Gastrocnemius medialis (tissue), 4 donors: ENCODE measurements around the gene MYO9A. TPM values are rescaled to one million over a fixed set of nuclear protein-coding genes. Genes with fewer than 3 reads are reported as not detected.

ENCODE experiments used
- ATAC-seq, 2 donors: fragments of 150-250 bp; one replicate each; pipeline ENCODE4 v1.9.1; 2016
- DNase-seq, 2 donors: peaks; one replicate each; pipeline ENCODE4 v3.0.0-alpha.2; 2019
- H3K27ac ChIP-seq, 4 donors: fragments of 200-600 bp; sonication (generic); 1 replicate in 1 of 4; 2 replicates in 3 of 4; pipeline ENCODE4 v1.5.1; 2016 to 2018; ENCODE audit warnings: mild to moderate bottlenecking in 2 of 4, moderate library complexity in 1 of 4
- H3K27me3 ChIP-seq, 3 donors: fragments of 200-600 bp; sonication (generic) in 2 of 3; 1 replicate in 1 of 3; 2 replicates in 2 of 3; pipeline versions ENCODE4 v1.5.1 to v1.6.0; 2016 to 2019; ENCODE audit warnings: mild to moderate bottlenecking in 1 of 3, moderate library complexity in 1 of 3
- H3K36me3 ChIP-seq, 2 donors: fragments of 200-600 bp; sonication (generic) in 1 of 2; one replicate each; pipeline ENCODE4 v1.5.1; 2017 to 2018
- H3K4me1 ChIP-seq, 2 donors: fragments of 200-600 bp; sonication (generic) in 1 of 2; one replicate each; pipeline ENCODE4 v1.5.1; 2016 to 2017; ENCODE audit warnings: mild to moderate bottlenecking in 2 of 2
- H3K4me3 ChIP-seq, 4 donors: fragments of 200-600 bp; sonication (generic) in 3 of 4; 1 replicate in 1 of 4; 2 replicates in 3 of 4; pipeline ENCODE4 v1.5.1; 2016 to 2019; ENCODE audit warnings: mild to moderate bottlenecking in 2 of 4
- H3K9me3 ChIP-seq, 3 donors: fragments of 200-600 bp; sonication (generic) in 2 of 3; 1 replicate in 1 of 3; 2 replicates in 2 of 3; pipeline ENCODE4 v1.5.1; 2016 to 2019
- CTCF ChIP-seq, 5 experiments: fragments of 450-650 bp in 3 of 5; fragments of 200-600 bp in 2 of 5; sonication (generic) in 2 of 5; IDR thresholded peaks in 4 of 5; conservative IDR thresholded peaks in 1 of 5; 1 replicate in 4 of 5; 2 replicates in 1 of 5; pipeline ENCODE4 v1.5.1; 2016 to 2019; ENCODE audit warnings: antibody characterized with exemption in 5 of 5, mild to moderate bottlenecking in 3 of 5, moderate library complexity in 3 of 5
- POLR2A ChIP-seq, 2 donors: fragments of 450-650 bp; IDR thresholded peaks; one replicate each; pipeline ENCODE4 v1.6.1; 2017; ENCODE audit warnings: antibody characterized with exemption in 2 of 2, mild to moderate bottlenecking in 2 of 2, moderate library complexity in 2 of 2
- in situ Hi-C, 4 donors: fragments of 200-750 bp; cut with MboI; loops; one replicate each; pipeline versions ENCODE4 v1.15.0 to v1.8.0; 2017; ENCODE audit warnings: low sequenced_read_pairs in 4 of 4
- intact Hi-C: fragments of 100-400 bp; cut with DNase I; formaldehyde crosslinking; loops from one replicate; pipeline ENCODE4 v1.15.1; 2023; ENCODE audit warnings: low total_unique reads
- total RNA-seq, 4 donors: library from RNA; depleted of rRNA; stranded (reverse); fragments of >200 nt; gene quantifications; one replicate each; pipeline versions ENCODE4 v1.1.0 to v1.2.3, GENCODE V29; 2016

Gene MYO9A
- total RNA-seq, 4 donors from 2014 or later: 21.0 to 40.9 (median 24.2) TPM

- peak overlapping the region in 2 of 4 donors; percentile 13 to 51 for H3K27ac ChIP-seq
- H3K4me3 ChIP-seq: no peak overlapping the region
- no peak for TF ChIP-seq CTCF (IDR thresholded peaks at IDR 0.05 in 4 of 5, conservative IDR thresholded peaks at IDR 0.05 in 1 of 5)
- TF ChIP-seq POLR2A (IDR thresholded peaks at IDR 0.05): no peak
- ATAC-seq (no peak), DNase-seq (no peak)
- in situ Hi-C loops (no loop called here), intact Hi-C loops (no loop called here)
- no peaks in the 10 kb centered on the region for H3K36me3 ChIP-seq
- no peaks in the 10 kb centered on the region for H3K9me3 ChIP-seq
- no peaks in the 10 kb centered on the region for H3K27me3 ChIP-seq
- H3K4me1 ChIP-seq: peaks cover 8 to 25% of the 10 kb centered on the region in 2 donors
Measured at GRCh38 chr15:72140088-72140487, 22.1 kb upstream of the MYO9A start.

GRCh38 chr15:72139667-72140066 is 21.7 kb upstream of the MYO9A start:
- Histone ChIP-seq H3K9me3 (no peaks in the 10 kb centered on the region), H3K4me3 (no peak overlapping the region), H3K36me3 (no peaks in the 10 kb centered on the region), H3K27me3 (no peaks in the 10 kb centered on the region), H3K4me1 (peaks cover 8 to 25% of the 10 kb centered on the region in 2 donors), H3K27ac (peak overlapping the region in 2 of 4 donors; percentile 13 to 51)
- in situ Hi-C loops (no loop called here), intact Hi-C loops (no loop called here)
- no peak for DNase-seq
- TF ChIP-seq POLR2A (IDR thresholded peaks at IDR 0.05): no peak
- no peak for TF ChIP-seq CTCF (IDR thresholded peaks at IDR 0.05 in 4 of 5, conservative IDR thresholded peaks at IDR 0.05 in 1 of 5)
- ATAC-seq: peak in 1 of 2 donors; percentile 27

- peaks cover 2 to 21% of the 10 kb centered on the region in 2 donors for H3K4me1 ChIP-seq
- in situ Hi-C loops (no loop called here), intact Hi-C loops (no loop called here)
- DNase-seq (no peak), ATAC-seq (no peak)
- no peaks in the 10 kb centered on the region for H3K27me3 ChIP-seq
- H3K36me3 ChIP-seq: no peaks in the 10 kb centered on the region
- no peaks in the 10 kb centered on the region for H3K9me3 ChIP-seq
- no peak overlapping the region for H3K27ac ChIP-seq
- TF ChIP-seq POLR2A (IDR thresholded peaks at IDR 0.05) (no peak), CTCF (IDR thresholded peaks at IDR 0.05 in 4 of 5, conservative IDR thresholded peaks at IDR 0.05 in 1 of 5) (no peak)
- H3K4me3 ChIP-seq: no peak overlapping the region
Measured at GRCh38 chr15:72136170-72137051, 18.5 kb upstream of the MYO9A start.

GRCh38 chr15:72135719-72136118 is 17.8 kb upstream of the MYO9A start:
- no peak for DNase-seq
- H3K27me3 ChIP-seq: no peaks in the 10 kb centered on the region
- ATAC-seq: no peak
- no peak overlapping the region for H3K27ac ChIP-seq
- no peak for TF ChIP-seq CTCF (IDR thresholded peaks at IDR 0.05 in 4 of 5, conservative IDR thresholded peaks at IDR 0.05 in 1 of 5)
- TF ChIP-seq POLR2A (IDR thresholded peaks at IDR 0.05): no peak
- intact Hi-C loops: no loop called here
- H3K36me3 ChIP-seq: no peaks in the 10 kb centered on the region
- no peak overlapping the region for H3K4me3 ChIP-seq
- H3K4me1 ChIP-seq: peaks cover 0 to 14% of the 10 kb centered on the region in 2 donors
- in situ Hi-C loops: no loop called here
- H3K9me3 ChIP-seq: no peaks in the 10 kb centered on the region
